Hematopoietic multipotent progenitor cell (in vitro differentiated cells): Measurements from ENCODE around the gene FBXO8. TPM values are rescaled to one million over a fixed set of nuclear protein-coding genes. Genes with fewer than 3 reads are reported as not detected.
"Not testable (repeated sequence)": the region's sequence is repeated elsewhere in the genome, so short reads cannot be mapped to it uniquely, and the experiment has no call there.

Experiments used
- DNase-seq, 3 donors: peaks; one replicate each; pipeline ENCODE4 v3.0.0-alpha.2; 2011 to 2015; ENCODE audit warnings: low read depth in 2 of 3, low spot score in 2 of 3
- total RNA-seq: library from RNA; depleted of rRNA; stranded (reverse); fragments of >200 nt; gene quantifications from one replicate; pipeline ENCODE4 v1.2.3, GENCODE V29; 2012

The FBXO8 gene, protein sequence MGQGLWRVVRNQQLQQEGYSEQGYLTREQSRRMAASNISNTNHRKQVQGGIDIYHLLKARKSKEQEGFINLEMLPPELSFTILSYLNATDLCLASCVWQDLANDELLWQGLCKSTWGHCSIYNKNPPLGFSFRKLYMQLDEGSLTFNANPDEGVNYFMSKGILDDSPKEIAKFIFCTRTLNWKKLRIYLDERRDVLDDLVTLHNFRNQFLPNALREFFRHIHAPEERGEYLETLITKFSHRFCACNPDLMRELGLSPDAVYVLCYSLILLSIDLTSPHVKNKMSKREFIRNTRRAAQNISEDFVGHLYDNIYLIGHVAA
- total RNA-seq = 10.5 TPM

DNA sequence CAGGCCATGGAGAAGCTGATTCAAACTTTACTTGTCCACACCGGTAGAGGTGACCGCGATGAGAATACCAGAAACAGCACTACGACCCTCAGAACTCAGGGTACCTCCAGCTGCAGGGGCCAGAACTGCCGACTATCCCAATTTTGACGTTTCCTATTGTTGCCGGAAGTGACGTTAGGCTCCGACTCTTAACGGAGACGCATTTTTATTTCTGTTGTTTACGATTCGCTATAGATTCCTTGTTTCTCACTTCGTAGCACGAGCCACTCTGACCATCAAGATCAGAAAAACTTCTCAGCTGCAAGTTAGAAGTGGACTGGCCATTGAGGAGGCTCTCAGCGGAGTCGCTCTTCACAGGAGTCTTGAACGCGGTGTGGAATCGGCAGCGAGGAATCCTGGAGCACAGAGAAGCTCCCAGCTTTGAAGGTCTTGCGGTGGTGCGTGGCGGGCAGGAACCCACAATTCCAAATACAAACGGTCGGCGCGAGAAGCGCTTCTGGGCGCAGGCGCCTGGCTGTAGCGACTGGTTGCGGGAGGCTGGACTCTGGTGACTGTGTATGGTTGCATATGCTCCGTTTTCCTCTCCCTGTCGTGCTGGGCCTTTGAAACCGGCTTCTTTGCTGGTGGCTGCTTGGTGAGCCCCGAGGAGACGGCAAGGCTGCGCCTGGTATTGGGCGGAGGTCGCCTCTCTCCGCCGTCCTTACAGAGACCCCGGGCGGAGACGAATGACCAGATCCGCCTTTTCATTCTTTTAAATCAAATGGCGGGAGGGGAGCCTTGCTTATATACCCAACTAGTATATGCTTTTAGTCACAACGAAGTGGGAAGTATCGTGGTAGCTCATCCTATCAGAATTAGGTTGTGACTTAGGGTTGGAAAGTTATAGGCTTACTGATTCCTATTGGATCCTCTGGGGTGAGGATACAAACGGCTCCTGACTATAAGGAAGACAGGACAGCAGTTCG lies at the start of gene FBXO8, which contains the start of gene CEP44:
Gene FBXO8, minus strand, starts transcription at position 161 of the 965 bp plus-strand sequence. CDS start 20,575 bp downstream, outside the sequence.
Gene CEP44, plus strand, starts transcription at position 405 of the 965 bp plus-strand sequence. CDS start 15,211 bp downstream, outside the sequence.
- peak; percentile 69 to 91 (median 85) for DNase-seq

- no peak for DNase-seq
Observed at GRCh38 chr4:174332741-174333493, 49.5 kb upstream of the FBXO8 start.

- DNase-seq = no peak
Observed at GRCh38 chr4:174324725-174325124, 41.3 kb upstream of the FBXO8 start.

DNA sequence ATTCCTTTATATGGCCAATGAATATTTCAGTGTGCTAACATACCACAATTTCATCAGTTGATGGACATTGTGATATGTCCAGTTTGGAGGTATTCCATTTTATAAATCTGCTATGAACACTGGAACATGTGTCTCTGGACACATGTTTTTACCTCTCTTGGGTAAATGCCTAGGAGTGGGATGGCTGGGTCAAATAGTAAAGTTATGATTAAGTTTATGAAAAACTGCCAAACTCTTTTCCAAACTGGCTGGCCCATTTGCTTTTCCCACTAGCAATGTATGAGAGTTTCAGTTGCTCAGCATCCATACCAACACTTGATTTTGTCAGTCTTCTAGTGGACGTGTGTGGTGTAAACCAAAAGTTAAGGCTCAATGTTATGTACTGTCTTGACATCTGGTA lies 40.8 kb upstream of the FBXO8 start:
- no peak for DNase-seq

DNA sequence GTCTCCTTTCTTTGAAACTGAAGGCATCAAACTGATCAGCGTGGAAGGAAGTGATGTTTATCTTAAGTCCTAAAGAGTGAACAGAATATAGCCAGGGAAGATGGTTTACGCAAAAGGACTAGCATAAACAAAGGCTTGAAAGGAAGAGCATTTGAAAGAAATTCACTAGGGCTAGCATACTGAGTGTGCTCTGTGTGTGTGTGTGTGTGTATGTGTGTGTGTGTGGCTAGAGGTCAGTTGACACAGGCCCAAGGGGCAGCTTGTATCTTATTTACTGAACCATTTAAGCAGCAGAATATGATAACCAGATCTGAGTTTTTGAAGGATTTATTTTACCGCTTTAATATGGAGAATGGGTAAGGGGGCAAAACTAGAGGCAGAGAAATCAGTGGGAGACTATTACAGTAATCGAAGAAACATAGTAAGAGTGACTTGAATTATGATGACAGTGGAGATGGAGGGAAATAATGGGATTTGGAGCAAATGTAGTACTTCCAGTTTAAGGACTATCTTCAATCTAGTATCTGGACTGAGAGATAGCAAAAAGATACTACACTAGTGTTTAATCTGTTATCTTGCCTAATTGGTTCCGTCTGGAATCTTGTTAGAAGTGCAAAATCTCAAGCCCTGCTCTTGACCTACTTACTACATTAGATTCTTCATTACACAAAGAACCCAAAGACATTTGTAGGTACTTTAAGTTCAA lies 37.2 kb upstream of the FBXO8 start:
- DNase-seq = peak in 1 of 3 donors; percentile 69

GRCh38 chr4:174318829-174319764 lies 35.6 kb upstream of the FBXO8 start:
- DNase-seq = peak in 2 of 3 donors; percentile 18 to 56

DNA sequence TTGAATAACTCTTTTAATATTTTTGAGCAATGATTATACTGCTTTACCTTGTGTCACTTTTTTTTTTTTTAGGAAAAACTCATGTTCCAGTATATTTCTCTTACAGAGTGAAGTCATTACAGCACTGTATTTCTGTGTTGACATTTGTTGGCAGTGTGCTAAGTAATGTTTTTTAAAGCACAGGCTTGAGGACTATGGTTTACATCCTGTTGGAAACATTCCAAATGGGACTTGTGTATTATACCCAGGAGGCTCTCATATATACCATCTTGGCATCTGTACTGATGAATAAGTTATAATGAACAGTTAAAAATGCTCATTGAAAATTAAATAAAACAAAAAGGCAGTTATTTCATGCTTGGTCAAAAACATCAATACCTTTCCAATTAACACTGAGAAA lies 34.1 kb upstream of the FBXO8 start:
- no peak for DNase-seq

GRCh38 chr4:174316954-174317353 lies 33.5 kb upstream of the FBXO8 start:
- DNase-seq = no peak

DNA sequence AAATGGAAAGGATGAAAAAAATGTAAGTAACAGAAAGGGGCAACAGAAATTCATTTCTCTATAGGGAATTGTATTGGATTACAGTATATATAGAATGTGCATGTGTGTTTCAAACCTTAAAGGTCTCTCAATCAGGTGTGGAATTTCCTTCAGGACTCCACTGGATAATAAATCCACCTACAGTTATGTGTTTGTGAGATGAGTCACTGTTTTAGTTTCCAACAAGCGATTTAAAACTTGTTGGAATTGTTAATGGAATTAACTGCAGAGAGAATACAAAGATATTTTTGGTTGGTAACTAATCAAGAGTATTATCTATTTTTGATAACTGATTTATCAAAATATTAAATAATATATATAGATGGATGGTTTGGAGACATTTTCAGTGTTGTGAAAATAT lies 33.1 kb upstream of the FBXO8 start:
- DNase-seq = no peak

DNA sequence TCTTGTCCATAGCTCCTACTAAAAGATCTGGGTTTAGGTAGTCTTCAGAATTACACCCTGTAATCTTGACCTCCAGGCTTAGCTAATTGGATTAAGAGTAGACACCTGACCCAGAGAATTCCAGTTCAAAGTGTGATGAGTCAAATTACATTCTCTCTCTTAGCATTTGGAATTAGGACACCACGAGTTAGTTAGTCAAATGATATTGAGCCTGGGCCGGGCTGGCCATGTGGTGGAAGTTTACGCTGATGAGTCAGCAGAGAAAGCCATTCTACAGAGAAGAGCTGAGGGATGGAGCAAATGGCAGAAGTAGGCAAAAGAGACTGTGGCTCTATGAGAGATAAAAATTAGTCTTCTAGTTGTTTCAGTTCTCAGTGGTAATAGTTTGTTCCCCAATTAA lies 31.3 kb upstream of the FBXO8 start:
- DNase-seq = no peak

- DNase-seq = no peak
Observed at GRCh38 chr4:174314274-174314673, 30.8 kb upstream of the FBXO8 start.

DNA sequence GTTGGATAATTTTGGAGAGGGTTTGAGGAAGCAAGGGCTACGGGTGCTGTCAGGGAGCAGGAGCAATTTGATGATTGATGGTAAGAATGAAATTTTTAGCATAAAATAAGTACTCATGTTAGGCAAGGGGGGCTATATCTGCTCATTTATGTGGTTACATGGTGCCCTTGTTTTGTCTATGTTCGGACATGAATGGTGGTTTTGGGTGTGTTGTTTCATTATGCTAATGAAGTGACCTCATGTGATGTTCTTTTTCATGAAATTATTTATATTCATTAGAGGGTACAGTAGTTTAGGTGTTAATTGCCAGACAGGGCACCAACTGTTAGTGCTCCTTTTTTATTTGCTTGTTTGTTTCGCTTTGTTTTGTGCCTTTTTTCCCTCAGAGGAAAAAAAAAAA lies 29.5 kb upstream of the FBXO8 start:
- no peak for DNase-seq

GRCh38 chr4:174307694-174308093 lies 24.2 kb upstream of the FBXO8 start:
- DNase-seq = no peak

DNA sequence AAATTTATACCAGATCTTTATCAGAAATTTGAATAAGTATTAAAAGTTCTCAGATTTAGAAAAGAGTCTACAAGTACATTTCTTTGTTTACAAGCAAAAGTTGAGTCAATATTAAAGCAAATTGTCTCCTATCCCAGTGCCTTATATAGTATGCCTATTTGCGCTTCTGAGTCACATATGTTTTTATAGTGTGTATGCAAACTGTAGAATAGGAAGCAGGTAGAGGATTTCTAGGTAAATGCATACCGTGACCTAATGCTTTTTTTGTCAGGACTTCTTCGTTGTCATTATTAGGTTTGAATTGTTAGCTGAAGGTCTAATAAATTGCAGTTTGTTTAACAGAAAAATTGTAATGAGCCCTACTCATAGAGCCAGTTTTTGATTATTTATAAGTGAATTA lies 22.5 kb upstream of the FBXO8 start:
- DNase-seq = no peak

DNA sequence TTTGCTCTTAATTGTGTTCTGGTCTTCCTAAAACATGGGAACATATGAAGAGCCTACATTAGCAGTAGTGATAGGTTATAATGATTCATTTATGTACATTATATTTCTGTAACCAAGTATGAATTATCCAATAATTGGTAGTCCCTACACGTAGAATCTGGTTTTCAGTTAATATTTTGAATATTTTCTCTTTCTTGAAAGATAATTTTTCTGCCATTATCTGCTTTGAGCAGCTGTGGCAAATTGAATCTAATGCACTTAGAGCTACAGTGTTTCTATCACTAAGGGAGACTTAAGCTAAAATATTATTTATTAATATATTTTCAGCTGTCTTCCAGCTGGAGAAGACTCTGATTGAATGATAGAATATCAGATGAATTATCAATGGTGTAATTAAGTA lies 21.2 kb upstream of the FBXO8 start:
- no peak for DNase-seq

DNA sequence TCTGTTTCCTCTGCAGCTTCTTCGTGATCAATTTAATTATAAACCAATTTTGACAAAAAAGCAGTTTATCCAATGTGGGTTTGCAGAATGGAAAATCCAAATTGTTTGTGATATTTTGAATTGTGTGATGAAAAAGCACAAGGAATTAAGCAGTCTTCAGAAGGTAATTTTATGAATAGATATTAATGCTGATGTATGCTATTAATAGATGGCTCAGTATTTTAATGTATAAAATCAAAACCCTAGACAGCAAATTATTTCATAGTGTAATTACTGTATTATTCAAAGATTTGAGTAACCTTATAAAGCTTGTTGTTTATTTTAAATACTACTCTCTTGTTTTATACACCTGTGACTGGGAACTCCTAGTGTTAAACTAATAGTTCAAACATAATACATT lies 20.2 kb upstream of the FBXO8 start:
- no peak for DNase-seq

DNA sequence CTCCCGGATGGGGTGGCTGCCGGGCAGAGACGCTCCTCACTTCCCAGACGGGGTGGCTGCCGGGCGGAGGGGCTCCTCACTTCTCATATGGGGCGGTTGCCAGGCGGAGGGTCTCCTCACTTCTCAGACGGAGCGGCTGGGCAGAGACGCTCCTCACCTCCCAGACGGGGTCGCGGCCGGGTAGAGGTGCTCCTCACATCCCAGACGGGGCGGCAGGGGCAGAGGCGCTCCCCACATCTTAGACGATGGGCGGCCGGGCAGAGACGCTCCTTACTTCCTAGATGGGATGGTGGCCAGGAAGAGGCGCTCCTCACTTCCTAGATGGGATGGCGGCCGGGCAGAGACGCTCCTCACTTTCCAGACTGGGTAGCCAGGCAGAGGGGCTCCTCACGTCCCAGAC lies 11.7 kb upstream of the FBXO8 start:
- not testable (repeated sequence) for DNase-seq

- not testable (repeated sequence) for DNase-seq
Observed at GRCh38 chr4:174294641-174295040, 11.2 kb upstream of the FBXO8 start.

GRCh38 chr4:174292473-174292872 lies 9.0 kb upstream of the FBXO8 start:
- DNase-seq = peak in 1 of 3 donors; percentile 38
